ENCODE measurements around the gene TBC1D8.

GRCh38 chr2:101026253-101026701 lies 124.9 kb downstream of the TBC1D8 start:
- no peak for TF ChIP-seq POLR2A (IDR thresholded peaks at IDR 0.05)
- TF ChIP-seq CTCF (IDR thresholded peaks at IDR 0.05) = no peak

Data from testis (tissue), 2 donors.